ENCODE measurements around the gene MIEF2. TPM values are rescaled to one million over a fixed set of nuclear protein-coding genes. Genes with fewer than 3 reads are reported as not detected.

MIEF2 gene
- total and polyA plus RNA-seq, 2 donors (not counting 3 experiments of a cell fraction or from before 2014, with no cell fraction given): 8.3 to 22.7 TPM

GRCh38 chr17:18267366-18267765, 6.9 kb downstream of the MIEF2 start:
- CTCF ChIA-PET: interaction anchor here (1.5 kb wide), 1 partner anchor 19 kb away, joined by 4 read pairs; no protein-coding TSS in a partner anchor
- H3K36me3 ChIP-seq (ENCODE audit: control insufficient read depth in 2 of 2, extremely low read depth in 1 of 2, insufficient read depth in 2 of 2, low read length in 2 of 2): peaks cover 2 to 22% of the 10 kb centered on the region in 2 experiments
- H3K4me2 ChIP-seq (ENCODE audit: insufficient read depth, low read length): no peak overlapping the region
- no peaks in the 10 kb centered on the region for H3K9me1 ChIP-seq (replicated peaks; ENCODE audit: control insufficient read depth, extremely low read depth, insufficient read depth, low read length)
- BruUV-seq (replicated peaks): no TSS peak
- H2AFZ ChIP-seq (ENCODE audit: low read depth, low read length): no peak overlapping the region
- intact Hi-C loops (cut with micrococcal nuclease): no loop called here
- DNase-seq (ENCODE audit: low read depth, low spot score) (no peak), FAIRE-seq (no peak)
- H3K9ac ChIP-seq (replicated peaks; ENCODE audit: extremely low read depth, insufficient read depth, low read length): no peak overlapping the region
- TF ChIP-seq POLR2AphosphoS5 (IDR thresholded peaks at IDR 0.05; ENCODE audit: insufficient read depth, low read depth, low read length) (peak; percentile 31), POLR2A (IDR thresholded peaks at IDR 0.05; ENCODE audit: low read depth, low read length) (no peak)
- H3K9me3 ChIP-seq (replicated peaks; ENCODE audit: control insufficient read depth, insufficient read depth, low read length): no peaks in the 10 kb centered on the region
- H3K27me3 ChIP-seq (ENCODE audit: control insufficient read depth in 2 of 2, insufficient read depth in 2 of 2, low read length in 2 of 2): no peaks in the 10 kb centered on the region
- no peaks in the 10 kb centered on the region for H4K20me1 ChIP-seq (replicated peaks; ENCODE audit: control insufficient read depth, extremely low read depth, insufficient read depth, low read length)
- H3K4me1 ChIP-seq (ENCODE audit: control insufficient read depth, extremely low read depth, insufficient read depth, low read length): no peaks in the 10 kb centered on the region
- no peaks in the 10 kb centered on the region for H3K79me2 ChIP-seq (ENCODE audit: control insufficient read depth, insufficient read depth, low read length)
- H3K27ac ChIP-seq (ENCODE audit: insufficient read depth, low read depth, low read length): no peak overlapping the region
- H3K4me3 ChIP-seq (replicated peaks in 1 of 3; ENCODE audit: insufficient read depth in 1 of 3, low read depth in 1 of 3, low read length in 3 of 3): no peak overlapping the region
- dilution Hi-C loops (cut with MboI; ENCODE audit: extremely low pct_ligation_motif_present, low sequenced_read_pairs): no loop called here
- POLR2A ChIA-PET: no interaction called here

GRCh38 chr17:18267927-18268711, 7.7 kb downstream of the MIEF2 start:
- Histone ChIP-seq H3K9me1 (replicated peaks; ENCODE audit: control insufficient read depth, extremely low read depth, insufficient read depth, low read length) (no peaks in the 10 kb centered on the region), H2AFZ (ENCODE audit: low read depth, low read length) (no peak overlapping the region), H4K20me1 (replicated peaks; ENCODE audit: control insufficient read depth, extremely low read depth, insufficient read depth, low read length) (no peaks in the 10 kb centered on the region), H3K4me2 (ENCODE audit: insufficient read depth, low read length) (no peak overlapping the region), H3K27ac (ENCODE audit: insufficient read depth, low read depth, low read length) (no peak overlapping the region), H3K9ac (replicated peaks; ENCODE audit: extremely low read depth, insufficient read depth, low read length) (no peak overlapping the region), H3K27me3 (ENCODE audit: control insufficient read depth in 2 of 2, insufficient read depth in 2 of 2, low read length in 2 of 2) (no peaks in the 10 kb centered on the region), H3K4me1 (ENCODE audit: control insufficient read depth, extremely low read depth, insufficient read depth, low read length) (no peaks in the 10 kb centered on the region), H3K36me3 (ENCODE audit: control insufficient read depth in 2 of 2, extremely low read depth in 1 of 2, insufficient read depth in 2 of 2, low read length in 2 of 2) (peaks cover 2 to 22% of the 10 kb centered on the region in 2 experiments), H3K9me3 (replicated peaks; ENCODE audit: control insufficient read depth, insufficient read depth, low read length) (no peaks in the 10 kb centered on the region), H3K79me2 (ENCODE audit: control insufficient read depth, insufficient read depth, low read length) (no peaks in the 10 kb centered on the region), H3K4me3 (replicated peaks in 1 of 3; ENCODE audit: insufficient read depth in 1 of 3, low read depth in 1 of 3, low read length in 3 of 3) (no peak overlapping the region)
- DNase-seq (ENCODE audit: low read depth, low spot score): no peak
- peak; percentile 8 for FAIRE-seq
- POLR2A ChIA-PET: no interaction called here
- CTCF ChIA-PET: interaction anchor here (1.5 kb wide), 1 partner anchor 20 kb away, joined by 4 read pairs; no protein-coding TSS in a partner anchor
- dilution Hi-C loops (cut with MboI; ENCODE audit: extremely low pct_ligation_motif_present, low sequenced_read_pairs) (no loop called here), intact Hi-C loops (cut with micrococcal nuclease) (no loop called here)
- no peak for TF ChIP-seq POLR2A (IDR thresholded peaks at IDR 0.05; ENCODE audit: low read depth, low read length)
- no peak for TF ChIP-seq JUN (IDR thresholded peaks at IDR 0.05; ENCODE audit: borderline replicate concordance, insufficient read depth, insufficient read length, low read depth)
- no peak for TF ChIP-seq CTCF (IDR thresholded peaks at IDR 0.05; ENCODE audit: extremely low read depth in 1 of 2, insufficient read depth in 1 of 2, low read depth in 1 of 2, low read length in 2 of 2)
- no peak for TF ChIP-seq GATA2 (IDR thresholded peaks at IDR 0.05; ENCODE audit: insufficient read depth, insufficient read length, low read depth, low read length)
- TF ChIP-seq FOS (IDR thresholded peaks at IDR 0.05; ENCODE audit: borderline replicate concordance, insufficient read depth, low read length): no peak
- TF ChIP-seq EZH2 (IDR thresholded peaks at IDR 0.05; ENCODE audit: borderline replicate concordance, low read depth, low read length, severe bottlenecking): no peak
- no peak for TF ChIP-seq MAX (IDR thresholded peaks at IDR 0.05; ENCODE audit: insufficient read depth, insufficient read length)
- BruUV-seq (replicated peaks): no TSS peak
